T-cell (primary cell): ENCODE results near the gene NOD2. TPM values are rescaled to one million over a fixed set of nuclear protein-coding genes. Genes with fewer than 3 reads are reported as not detected.

Source experiments
- ATAC-seq, 4 experiments: fragments of 200-7000 bp in 3 of 4; fragments of 150-1000 bp in 1 of 4; cut with Tn5 transposase; replicated peaks in 1 of 4; 1 replicate in 3 of 4; 2 replicates in 1 of 4; pipeline ENCODE4 v1.10.0; 2021; ENCODE audit warnings: moderate library complexity in 3 of 4, mild to moderate bottlenecking in 2 of 4, moderate number of reproducible peaks in 1 of 4
- CTCF ChIA-PET, 2 donors: fragments of 300-600 bp; sonication (Branson Sonifier 250); formaldehyde crosslinking; loops; one replicate each; lab custom pipeline; 2022; ENCODE audit warnings: antibody characterized with exemption in 2 of 2; lab: Charles Lee
- POLR2A ChIA-PET, 2 donors: fragments of 300-600 bp; sonication (Branson Sonifier 250); formaldehyde crosslinking; loops; one replicate each; lab custom pipeline; 2022; ENCODE audit warnings: antibody characterized with exemption in 2 of 2; lab: Charles Lee
- DNase-seq, 35 experiments: peaks; one replicate each; pipeline versions ENCODE4 v3.0.0 to v3.0.0-alpha.2; 2013 to 2023
- H3K27ac ChIP-seq: one replicate; pipeline ENCODE4 v1.5.1; 2013; ENCODE audit warnings: low read length
- H3K27me3 ChIP-seq, 2 experiments: replicated peaks in 1 of 2; 1 replicate in 1 of 2; 2 replicates in 1 of 2; pipeline versions ENCODE4 v1.6.1 to v1.7.0; 2013; ENCODE audit warnings: low read length in 1 of 2, mixed read lengths in 1 of 2; ENCODE audit not compliant: control insufficient read depth in 2 of 2, insufficient read depth in 2 of 2; ENCODE audit errors: extremely low read depth in 1 of 2
- H3K36me3 ChIP-seq, 2 donors: 1 replicate in 1 of 2; 2 replicates in 1 of 2; pipeline versions ENCODE4 v1.6.1 to v1.7.0; 2013; ENCODE audit warnings: low read length in 1 of 2; ENCODE audit not compliant: control insufficient read depth in 2 of 2, insufficient read depth in 1 of 2; ENCODE audit errors: extremely low read depth in 1 of 2
- H3K4me1 ChIP-seq, 2 experiments: 1 replicate in 1 of 2; 2 replicates in 1 of 2; pipeline versions ENCODE4 v1.6.1 to v1.7.0; 2013; ENCODE audit warnings: low read length in 2 of 2, mixed read lengths in 1 of 2; ENCODE audit not compliant: insufficient read depth in 2 of 2, control insufficient read depth in 1 of 2; ENCODE audit errors: extremely low read depth in 1 of 2
- H3K4me3 ChIP-seq, 2 donors: 1 replicate in 1 of 2; 2 replicates in 1 of 2; pipeline versions ENCODE4 v1.5.1 to v1.7.0; 2013; ENCODE audit warnings: mild to moderate bottlenecking in 2 of 2, low read length in 1 of 2, moderate library complexity in 1 of 2; ENCODE audit not compliant: control insufficient read depth in 1 of 2; ENCODE audit errors: extremely low read depth in 1 of 2
- H3K9me3 ChIP-seq: 2 replicates; pipeline ENCODE4 v1.7.0; 2013
- H3K27ac Mint-ChIP-seq, 2 donors: one replicate each; pipeline ENCODE4 v1.8.0; 2020 to 2021; ENCODE audit warnings: mild to moderate bottlenecking in 2 of 2, mixed read lengths in 2 of 2
- H3K27me3 Mint-ChIP-seq, 2 donors: one replicate each; pipeline ENCODE4 v1.8.0; 2021 to 2022; ENCODE audit warnings: mixed read lengths in 2 of 2
- H3K36me3 Mint-ChIP-seq: one replicate; pipeline ENCODE4 v1.8.0; 2021; ENCODE audit warnings: mixed read lengths
- H3K4me1 Mint-ChIP-seq, 3 donors: one replicate each; pipeline ENCODE4 v1.8.0; 2020 to 2022; ENCODE audit warnings: mixed read lengths in 3 of 3, mild to moderate bottlenecking in 1 of 3
- H3K4me3 Mint-ChIP-seq, 3 donors: one replicate each; pipeline ENCODE4 v1.8.0; 2020 to 2022; ENCODE audit warnings: mild to moderate bottlenecking in 3 of 3, mixed read lengths in 3 of 3, moderate library complexity in 3 of 3
- H3K9me3 Mint-ChIP-seq, 3 donors: one replicate each; pipeline ENCODE4 v1.8.0; 2020 to 2022; ENCODE audit warnings: mixed read lengths in 3 of 3
- WGBS: methylation state at CpG from one replicate; pipeline ENCODE4 v1.1.5; 2013; ENCODE audit warnings: missing lambda C conversion rate; ENCODE audit not compliant: insufficient coverage; 5-methylcytosine and 5-hydroxymethylcytosine counted together
- total RNA-seq, 35 experiments: library from RNA in 6 of 35; stranded (reverse) in 6 of 35; fragments of 120-200 nt in 1 of 35; gene quantifications; one replicate each; pipeline versions ENCODE4 v1.2.1 to v1.2.4 and lab custom pipeline; 2013 to 2026

Gene NOD2
- total RNA-seq, 5 donors from 2014 or later (not counting 1 experiment from before 2014, with no cell fraction given): 2.4 to 7.6 (median 3.1) TPM

GRCh38 chr16:50751528-50751927 is 58.1 kb downstream of the NOD2 start:
- H3K27me3 Mint-ChIP-seq: no peaks in the 10 kb centered on the region
- WGBS: 80% methylated on average over 2 of the region's 6 CpGs
- peak overlapping the region; percentile 9 to 78 (median 50) for H3K4me3 Mint-ChIP-seq
- Histone ChIP-seq H3K27ac (no peak overlapping the region), H3K27me3 (no peaks in the 10 kb centered on the region), H3K9me3 (no peaks in the 10 kb centered on the region), H3K4me3 (no peak overlapping the region), H3K36me3 (peaks cover 0 to 54% of the 10 kb centered on the region in 2 donors), H3K4me1 (peaks cover 11 to 59% of the 10 kb centered on the region in 2 experiments)
- ChIA-PET CTCF (interaction anchor here (0.7 to 2.4 kb wide), 11 partner anchors 10 to 425 kb away, joined by 3 to 10 read pairs (median 3); partner anchors contain the start of gene CYLD (in 1 of the 2)), POLR2A (interaction anchor here (0.6 to 0.8 kb wide), 4 partner anchors 14 to 86 kb away, joined by 3 read pairs; no protein-coding TSS in a partner anchor)
- no peak for DNase-seq
- peaks cover 79 to 84% (median 80%) of the 10 kb centered on the region in 3 donors for H3K4me1 Mint-ChIP-seq
- no peaks in the 10 kb centered on the region for H3K9me3 Mint-ChIP-seq
- H3K27ac Mint-ChIP-seq: peak overlapping the region; percentile 28 to 74
- no peak for ATAC-seq
- peaks cover 55% of the 10 kb centered on the region for H3K36me3 Mint-ChIP-seq

DNA sequence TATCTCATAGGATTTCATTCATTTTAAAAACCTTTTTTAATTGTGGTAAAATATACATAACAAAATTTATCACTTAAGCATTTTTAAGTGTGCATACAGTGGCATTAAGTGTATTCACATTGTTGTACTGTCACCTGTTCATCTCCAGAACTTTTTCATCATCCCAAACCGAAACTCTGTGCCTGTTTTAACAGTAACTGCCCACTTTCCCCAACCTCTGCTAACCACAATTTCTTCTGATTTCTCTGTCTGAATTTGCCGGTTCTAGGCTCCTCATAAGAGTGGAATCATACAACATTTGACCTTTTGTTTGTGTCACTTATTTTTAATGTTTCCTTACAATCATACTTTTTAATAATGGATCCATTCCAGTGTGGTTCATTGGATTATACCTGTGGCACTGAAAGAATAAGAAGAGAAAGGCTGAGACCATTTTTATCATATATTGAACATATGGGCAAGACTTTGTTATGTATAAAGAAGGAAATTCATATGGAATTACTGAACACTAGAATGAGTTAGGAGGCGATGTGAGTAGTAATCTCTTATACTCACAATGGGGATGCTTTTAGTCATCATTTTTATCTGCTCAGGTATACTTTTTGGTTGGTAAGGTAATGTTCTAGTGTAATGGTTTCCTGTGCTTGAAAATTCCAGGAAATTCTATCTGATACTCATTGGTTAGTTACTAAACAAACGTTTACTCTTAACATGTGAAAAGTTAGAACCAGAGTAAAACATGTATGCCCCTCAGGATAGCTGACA is 59.2 kb downstream of the NOD2 start:
- 22% methylated on average over 1 of the region's 4 CpGs for WGBS
- Mint-ChIP-seq H3K27ac (peak overlapping the region; percentile 79 to 85), H3K36me3 (peaks cover 53% of the 10 kb centered on the region), H3K4me1 (peaks cover 81 to 84% (median 81%) of the 10 kb centered on the region in 3 donors), H3K9me3 (no peaks in the 10 kb centered on the region), H3K27me3 (no peaks in the 10 kb centered on the region), H3K4me3 (peak overlapping the region; percentile 5 to 44 (median 43))
- peaks cover 0 to 63% of the 10 kb centered on the region in 2 donors for H3K36me3 ChIP-seq
- H3K4me1 ChIP-seq: peaks cover 17 to 57% of the 10 kb centered on the region in 2 experiments
- DNase-seq (no peak), ATAC-seq (no peak)
- no peak overlapping the region for H3K4me3 ChIP-seq
- no peaks in the 10 kb centered on the region for H3K9me3 ChIP-seq
- H3K27ac ChIP-seq: no peak overlapping the region
- POLR2A ChIA-PET: no interaction called here
- H3K27me3 ChIP-seq: no peaks in the 10 kb centered on the region
- CTCF ChIA-PET: interaction anchor here in 1 of 2 donors (1.1 kb wide), 1 partner anchor 84 kb away, joined by 3 read pairs; no protein-coding TSS in a partner anchor

DNA sequence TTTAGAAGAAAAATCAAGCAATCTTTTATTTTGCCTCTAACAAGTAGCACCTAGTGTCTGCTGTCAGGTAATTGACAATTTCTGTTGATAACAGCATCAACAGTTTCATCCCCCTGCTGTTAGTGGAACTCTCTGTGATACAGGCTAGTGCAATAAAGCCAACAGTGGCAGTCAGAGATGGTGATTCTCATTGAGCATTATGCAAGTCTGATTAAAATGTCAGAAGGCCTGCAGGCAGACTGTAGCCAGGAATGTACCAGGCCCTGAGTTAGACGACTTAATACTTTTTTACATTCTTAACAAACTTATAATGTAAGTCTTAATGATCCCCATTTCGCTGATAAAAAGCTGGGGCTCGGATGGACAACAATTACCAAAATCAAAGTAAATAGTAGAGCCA is 63.1 kb downstream of the NOD2 start:
- Histone ChIP-seq H3K9me3 (no peaks in the 10 kb centered on the region), H3K27ac (no peak overlapping the region), H3K27me3 (no peaks in the 10 kb centered on the region), H3K4me3 (no peak overlapping the region), H3K36me3 (peaks cover 0 to 76% of the 10 kb centered on the region in 2 donors), H3K4me1 (peaks cover 24 to 27% of the 10 kb centered on the region in 2 experiments)
- ATAC-seq (peak in 1 of 4 experiments; percentile 15), DNase-seq (no peak)
- WGBS: no CpG with 5 or more reads among the region's 3 CpGs
- Mint-ChIP-seq H3K4me1 (peaks cover 85 to 90% (median 85%) of the 10 kb centered on the region in 3 donors), H3K4me3 (peak overlapping the region; percentile 25 to 44 (median 31)), H3K27me3 (no peaks in the 10 kb centered on the region), H3K36me3 (peaks cover 62% of the 10 kb centered on the region), H3K27ac (peak overlapping the region in 1 of 2 donors; percentile 79), H3K9me3 (no peaks in the 10 kb centered on the region)
- ChIA-PET POLR2A (interaction anchor here (0.7 to 1.1 kb wide), 5 partner anchors 10 to 75 kb away, joined by 3 to 6 read pairs (median 3); partner anchors contain the start of gene SNX20 (in 1 of the 2)), CTCF (interaction anchor here in 1 of 2 donors (0.5 to 1.0 kb wide), 5 partner anchors 33 to 202 kb away, joined by 3 to 4 read pairs (median 3); no protein-coding TSS in a partner anchor)

- peaks cover 0 to 9% (median 8%) of the 10 kb centered on the region in 3 donors for H3K9me3 Mint-ChIP-seq
- no CpG with 5 or more reads among the region's 1 CpG for WGBS
- H3K27me3 ChIP-seq: no peaks in the 10 kb centered on the region
- peaks cover 67% of the 10 kb centered on the region for H3K36me3 Mint-ChIP-seq
- no peaks in the 10 kb centered on the region for H3K9me3 ChIP-seq
- H3K4me1 ChIP-seq: peaks cover 12 to 19% of the 10 kb centered on the region in 2 experiments
- H3K4me3 Mint-ChIP-seq: peak overlapping the region; percentile 17 to 68 (median 22)
- peak overlapping the region; percentile 9 to 18 for H3K27ac Mint-ChIP-seq
- ATAC-seq: no peak
- DNase-seq: no peak
- POLR2A ChIA-PET: interaction anchor here in 1 of 2 donors (1.0 kb wide), 1 partner anchor 16 kb away, joined by 5 read pairs; no protein-coding TSS in a partner anchor
- peaks cover 0 to 61% of the 10 kb centered on the region in 2 donors for H3K36me3 ChIP-seq
- CTCF ChIA-PET: interaction anchor here in 1 of 2 donors (0.7 to 1.6 kb wide), 2 partner anchors 45 to 600 kb away, joined by 3 to 7 read pairs; no protein-coding TSS in a partner anchor
- H3K27me3 Mint-ChIP-seq: no peaks in the 10 kb centered on the region
- H3K4me3 ChIP-seq: no peak overlapping the region
- H3K4me1 Mint-ChIP-seq: peaks cover 86 to 93% (median 93%) of the 10 kb centered on the region in 3 donors
- H3K27ac ChIP-seq: no peak overlapping the region
Observed at GRCh38 chr16:50761267-50761666, 67.9 kb downstream of the NOD2 start.

GRCh38 chr16:50762241-50762640 is 68.8 kb downstream of the NOD2 start:
- Histone ChIP-seq H3K4me3 (no peak overlapping the region), H3K9me3 (no peaks in the 10 kb centered on the region), H3K27me3 (no peaks in the 10 kb centered on the region), H3K4me1 (peaks cover 7 to 17% of the 10 kb centered on the region in 2 experiments), H3K36me3 (peaks cover 0 to 59% of the 10 kb centered on the region in 2 donors), H3K27ac (no peak overlapping the region)
- ATAC-seq: no peak
- Mint-ChIP-seq H3K9me3 (peaks cover 0 to 11% (median 10%) of the 10 kb centered on the region in 3 donors), H3K4me1 (peaks cover 86 to 93% (median 92%) of the 10 kb centered on the region in 3 donors), H3K27ac (peak overlapping the region in 1 of 2 donors; percentile 62), H3K4me3 (peak overlapping the region in 2 of 3 donors; percentile 48 to 68), H3K27me3 (no peaks in the 10 kb centered on the region), H3K36me3 (peaks cover 70% of the 10 kb centered on the region)
- DNase-seq: no peak
- POLR2A ChIA-PET: interaction anchor here in 1 of 2 donors (0.6 kb wide), 1 partner anchor 58 kb away, joined by 3 read pairs; no protein-coding TSS in a partner anchor
- WGBS: no CpG with 5 or more reads among the region's 3 CpGs
- CTCF ChIA-PET: interaction anchor here in 1 of 2 donors (0.6 to 0.8 kb wide), 2 partner anchors 44 to 66 kb away, joined by 3 read pairs; no protein-coding TSS in a partner anchor

GRCh38 chr16:50763211-50763610 is 69.8 kb downstream of the NOD2 start:
- peaks cover 9 to 10% of the 10 kb centered on the region in 2 experiments for H3K4me1 ChIP-seq
- H3K4me3 Mint-ChIP-seq: peak overlapping the region; percentile 2 to 68 (median 44)

More at GRCh38 chr16:50763211-50763610, 69.8 kb downstream of the NOD2 start:
- H3K36me3 ChIP-seq: peaks cover 0 to 50% of the 10 kb centered on the region in 2 donors
- H3K9me3 ChIP-seq: no peaks in the 10 kb centered on the region
- Mint-ChIP-seq H3K36me3 (peaks cover 70% of the 10 kb centered on the region), H3K27ac (peak overlapping the region; percentile 68 to 78), H3K4me1 (peaks cover 88 to 94% (median 92%) of the 10 kb centered on the region in 3 donors), H3K27me3 (no peaks in the 10 kb centered on the region), H3K9me3 (peaks cover 0 to 11% (median 10%) of the 10 kb centered on the region in 3 donors)
- ATAC-seq (no peak), DNase-seq (no peak)
- H3K27ac ChIP-seq: no peak overlapping the region
- ChIA-PET CTCF (interaction anchor here in 1 of 2 donors (0.8 kb wide), 1 partner anchor 43 kb away, joined by 3 read pairs; no protein-coding TSS in a partner anchor), POLR2A (no interaction called here)
- WGBS: no CpG with 5 or more reads among the region's 2 CpGs
- no peak overlapping the region for H3K4me3 ChIP-seq
- no peaks in the 10 kb centered on the region for H3K27me3 ChIP-seq
